Measurements from ENCODE around the gene PRF1.

The PRF1 gene

DNA sequence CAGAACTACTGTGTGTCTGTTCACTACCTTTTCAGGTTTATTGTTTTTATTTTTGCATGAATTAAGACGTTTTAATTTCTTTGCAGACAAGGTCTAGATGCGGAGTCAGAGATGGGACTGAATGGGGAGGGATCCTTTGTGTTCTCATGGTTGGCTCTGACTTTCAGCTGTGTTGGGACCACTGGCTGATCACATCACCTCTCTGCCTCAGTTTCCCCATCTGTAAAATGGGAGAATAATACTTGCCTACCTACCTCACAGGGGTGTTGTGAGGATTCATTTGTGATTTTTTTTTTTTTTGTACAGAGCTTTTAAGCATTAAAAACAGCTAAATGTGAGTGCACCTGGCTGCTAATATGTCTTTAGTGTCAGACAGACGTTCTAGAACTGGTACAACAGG is 34.4 kb downstream of the PRF1 start:
- no peaks in the 10 kb centered on the region for H3K27me3 ChIP-seq (ENCODE audit: control insufficient read depth, low read length)
- no peaks in the 10 kb centered on the region for H3F3A ChIP-seq (ENCODE audit: control insufficient read depth, insufficient read depth)
- H3K4me1 ChIP-seq (ENCODE audit: control insufficient read depth, low read length) = peaks cover 12% of the 10 kb centered on the region; the same call in 1 of the 2 replicates
- H3K27ac ChIP-seq (ENCODE audit: low read depth, low read length) = no peak overlapping the region
- no peaks in the 10 kb centered on the region for H4K20me1 ChIP-seq (ENCODE audit: control insufficient read depth, insufficient read depth, low read depth, low read length)
- no peaks in the 10 kb centered on the region for H3K79me2 ChIP-seq (ENCODE audit: control insufficient read depth, low read length)
- no peaks in the 10 kb centered on the region for H3K9me2 ChIP-seq (replicated peaks; ENCODE audit: control insufficient read depth, low read length)
- H3K4me2 ChIP-seq (ENCODE audit: low read length) = no peak overlapping the region
- H3K9me3 ChIP-seq (ENCODE audit: control insufficient read depth, insufficient read depth, low read length) = no peaks in the 10 kb centered on the region
- TF ChIP-seq EZH2phosphoT487 (IDR thresholded peaks at IDR 0.05; ENCODE audit: borderline replicate concordance, low read length) = no peak
- TF ChIP-seq, protein P1, sequence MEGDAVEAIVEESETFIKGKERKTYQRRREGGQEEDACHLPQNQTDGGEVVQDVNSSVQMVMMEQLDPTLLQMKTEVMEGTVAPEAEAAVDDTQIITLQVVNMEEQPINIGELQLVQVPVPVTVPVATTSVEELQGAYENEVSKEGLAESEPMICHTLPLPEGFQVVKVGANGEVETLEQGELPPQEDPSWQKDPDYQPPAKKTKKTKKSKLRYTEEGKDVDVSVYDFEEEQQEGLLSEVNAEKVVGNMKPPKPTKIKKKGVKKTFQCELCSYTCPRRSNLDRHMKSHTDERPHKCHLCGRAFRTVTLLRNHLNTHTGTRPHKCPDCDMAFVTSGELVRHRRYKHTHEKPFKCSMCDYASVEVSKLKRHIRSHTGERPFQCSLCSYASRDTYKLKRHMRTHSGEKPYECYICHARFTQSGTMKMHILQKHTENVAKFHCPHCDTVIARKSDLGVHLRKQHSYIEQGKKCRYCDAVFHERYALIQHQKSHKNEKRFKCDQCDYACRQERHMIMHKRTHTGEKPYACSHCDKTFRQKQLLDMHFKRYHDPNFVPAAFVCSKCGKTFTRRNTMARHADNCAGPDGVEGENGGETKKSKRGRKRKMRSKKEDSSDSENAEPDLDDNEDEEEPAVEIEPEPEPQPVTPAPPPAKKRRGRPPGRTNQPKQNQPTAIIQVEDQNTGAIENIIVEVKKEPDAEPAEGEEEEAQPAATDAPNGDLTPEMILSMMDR (IDR thresholded peaks at IDR 0.05; ENCODE audit: low read depth, low read length, poor library complexity, severe bottlenecking) = no peak
- H3K36me3 ChIP-seq (ENCODE audit: control insufficient read depth, low read length) = peaks cover 20% of the 10 kb centered on the region; the same call in 1 of the 2 replicates
- no peak overlapping the region for H3K4me3 ChIP-seq (ENCODE audit: low read length)

- peaks cover 20% of the 10 kb centered on the region; the same call in 1 of the 2 replicates for H3K36me3 ChIP-seq (ENCODE audit: control insufficient read depth, low read length)
Measured at GRCh38 chr10:70567603-70568002, 34.9 kb downstream of the PRF1 start.

GRCh38 chr10:70566515-70567290 is 35.8 kb downstream of the PRF1 start:
- H3K27me3 ChIP-seq (ENCODE audit: control insufficient read depth, low read length) = no peaks in the 10 kb centered on the region
- H3F3A ChIP-seq (ENCODE audit: control insufficient read depth, insufficient read depth) = no peaks in the 10 kb centered on the region
- peaks cover 21% of the 10 kb centered on the region; the same call in 1 of the 2 replicates for H3K36me3 ChIP-seq (ENCODE audit: control insufficient read depth, low read length)
- H4K20me1 ChIP-seq (ENCODE audit: control insufficient read depth, insufficient read depth, low read depth, low read length) = no peaks in the 10 kb centered on the region
- peaks cover 15% of the 10 kb centered on the region for H3K4me1 ChIP-seq (ENCODE audit: control insufficient read depth, low read length)
- TF ChIP-seq, protein P1 (IDR thresholded peaks at IDR 0.05; ENCODE audit: low read depth, low read length, poor library complexity, severe bottlenecking) = no peak
- TF ChIP-seq EZH2phosphoT487 (IDR thresholded peaks at IDR 0.05; ENCODE audit: borderline replicate concordance, low read length) = no peak
- H3K4me2 ChIP-seq (ENCODE audit: low read length) = no peak overlapping the region
- H3K27ac ChIP-seq (ENCODE audit: low read depth, low read length) = no peak overlapping the region
- no peak overlapping the region for H3K4me3 ChIP-seq (ENCODE audit: low read length)
- no peaks in the 10 kb centered on the region for H3K79me2 ChIP-seq (ENCODE audit: control insufficient read depth, low read length)
- H3K9me2 ChIP-seq (replicated peaks; ENCODE audit: control insufficient read depth, low read length) = no peaks in the 10 kb centered on the region
- no peaks in the 10 kb centered on the region for H3K9me3 ChIP-seq (ENCODE audit: control insufficient read depth, insufficient read depth, low read length)

More at GRCh38 chr10:70567603-70568002, 34.9 kb downstream of the PRF1 start:
- TF ChIP-seq EZH2phosphoT487 (IDR thresholded peaks at IDR 0.05; ENCODE audit: borderline replicate concordance, low read length) = no peak
- TF ChIP-seq, protein P1 (IDR thresholded peaks at IDR 0.05; ENCODE audit: low read depth, low read length, poor library complexity, severe bottlenecking) = no peak
- Histone ChIP-seq H3K27ac (ENCODE audit: low read depth, low read length) (no peak overlapping the region), H3K79me2 (ENCODE audit: control insufficient read depth, low read length) (no peaks in the 10 kb centered on the region), H3K4me2 (ENCODE audit: low read length) (no peak overlapping the region), H3K9me2 (replicated peaks; ENCODE audit: control insufficient read depth, low read length) (no peaks in the 10 kb centered on the region), H3F3A (ENCODE audit: control insufficient read depth, insufficient read depth) (no peaks in the 10 kb centered on the region), H4K20me1 (ENCODE audit: control insufficient read depth, insufficient read depth, low read depth, low read length) (no peaks in the 10 kb centered on the region), H3K27me3 (ENCODE audit: control insufficient read depth, low read length) (no peaks in the 10 kb centered on the region), H3K9me3 (ENCODE audit: control insufficient read depth, insufficient read depth, low read length) (no peaks in the 10 kb centered on the region), H3K4me3 (ENCODE audit: low read length) (no peak overlapping the region), H3K4me1 (ENCODE audit: control insufficient read depth, low read length) (peaks cover 12% of the 10 kb centered on the region; the same call in 1 of the 2 replicates)

All from DOHH2 (cell line).